Right hindlimb (tissue), 1 donor: Measurements from ENCODE around the gene HSP90AB1.

Experiments used
- DNase-seq: peaks from one replicate; pipeline ENCODE4 v3.0.0-alpha.2; 2018

HSP90AB1 gene

DNA sequence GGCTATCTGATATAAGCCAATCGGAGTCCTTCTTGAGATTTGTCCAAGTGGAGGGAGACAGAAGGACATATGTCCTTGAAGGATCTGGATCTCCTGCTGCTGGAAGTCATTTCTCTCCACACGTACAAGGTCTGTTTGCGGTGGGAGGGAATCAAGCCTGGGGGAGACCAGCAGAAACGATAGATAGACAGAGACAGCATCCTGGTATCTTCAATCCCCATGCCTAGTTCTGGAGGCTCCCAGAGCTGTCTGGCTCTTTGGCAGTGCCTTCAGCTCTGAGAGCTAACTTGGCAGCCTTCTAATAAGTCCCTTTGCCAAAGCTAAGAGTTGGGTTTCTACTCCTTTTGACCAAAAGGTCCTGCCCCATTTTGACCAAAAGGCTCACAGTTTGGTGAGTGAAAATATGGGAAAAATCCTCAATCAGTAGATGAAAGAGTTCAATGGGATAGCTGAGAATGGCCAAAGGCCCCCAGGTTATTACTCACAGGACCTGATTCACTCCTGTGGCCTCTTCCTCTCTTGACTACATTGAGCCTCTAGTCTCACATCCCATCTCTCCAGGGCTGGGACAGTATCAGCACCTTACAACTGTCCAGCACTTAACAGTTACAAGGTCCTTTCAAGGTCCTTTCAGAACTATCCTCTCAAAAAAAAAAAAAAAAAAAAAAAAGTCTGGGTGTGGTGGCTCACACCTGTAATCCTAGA is 45.9 kb downstream of the HSP90AB1 start:
- DNase-seq, result no peak

DNA sequence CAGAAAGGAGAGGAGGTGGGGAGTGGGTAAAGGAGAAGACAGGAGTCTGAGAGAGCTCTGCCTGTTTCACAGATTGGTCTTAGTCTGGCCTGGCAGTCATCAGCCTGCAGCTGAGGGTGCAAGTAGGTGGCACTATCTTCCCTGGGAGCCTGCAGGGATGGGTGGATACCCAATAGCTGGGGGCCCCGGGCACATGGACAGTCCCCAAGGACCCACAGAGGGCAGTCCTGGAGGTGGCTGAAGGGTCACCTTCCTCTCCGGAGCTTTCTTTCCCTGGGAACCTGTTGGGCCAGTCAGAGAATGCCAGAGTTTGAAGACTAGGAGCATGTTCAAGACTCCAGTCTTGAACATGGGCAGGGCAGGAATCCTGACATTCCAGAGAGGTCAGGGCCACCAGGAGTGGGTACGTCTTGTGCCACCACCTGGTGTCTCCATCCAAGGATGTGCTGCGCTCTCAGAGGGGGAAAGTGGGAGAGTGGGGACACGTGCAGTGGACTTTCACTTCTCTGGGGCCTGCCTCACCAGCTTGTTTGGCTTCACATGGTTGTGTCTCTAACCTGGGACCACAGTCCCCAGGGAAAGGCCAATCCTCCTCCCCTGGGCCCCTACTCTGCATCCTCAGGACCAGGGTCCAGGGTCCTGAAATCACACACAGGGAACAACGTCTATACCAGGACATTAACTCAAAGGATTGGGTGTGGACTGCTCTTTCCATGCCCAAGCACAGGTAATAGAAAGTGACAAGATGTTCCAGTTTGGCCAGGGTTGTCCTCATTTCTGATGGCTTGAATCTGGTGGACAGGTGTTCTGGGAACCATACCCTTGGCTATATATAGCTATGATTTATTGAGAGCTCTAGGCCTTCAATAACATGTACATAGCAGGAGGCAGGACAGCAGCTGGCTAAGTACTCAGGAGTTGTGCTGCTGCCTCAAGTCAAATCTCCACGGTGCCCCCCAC is 48.2 kb downstream of the HSP90AB1 start:
- no peak for DNase-seq

DNA sequence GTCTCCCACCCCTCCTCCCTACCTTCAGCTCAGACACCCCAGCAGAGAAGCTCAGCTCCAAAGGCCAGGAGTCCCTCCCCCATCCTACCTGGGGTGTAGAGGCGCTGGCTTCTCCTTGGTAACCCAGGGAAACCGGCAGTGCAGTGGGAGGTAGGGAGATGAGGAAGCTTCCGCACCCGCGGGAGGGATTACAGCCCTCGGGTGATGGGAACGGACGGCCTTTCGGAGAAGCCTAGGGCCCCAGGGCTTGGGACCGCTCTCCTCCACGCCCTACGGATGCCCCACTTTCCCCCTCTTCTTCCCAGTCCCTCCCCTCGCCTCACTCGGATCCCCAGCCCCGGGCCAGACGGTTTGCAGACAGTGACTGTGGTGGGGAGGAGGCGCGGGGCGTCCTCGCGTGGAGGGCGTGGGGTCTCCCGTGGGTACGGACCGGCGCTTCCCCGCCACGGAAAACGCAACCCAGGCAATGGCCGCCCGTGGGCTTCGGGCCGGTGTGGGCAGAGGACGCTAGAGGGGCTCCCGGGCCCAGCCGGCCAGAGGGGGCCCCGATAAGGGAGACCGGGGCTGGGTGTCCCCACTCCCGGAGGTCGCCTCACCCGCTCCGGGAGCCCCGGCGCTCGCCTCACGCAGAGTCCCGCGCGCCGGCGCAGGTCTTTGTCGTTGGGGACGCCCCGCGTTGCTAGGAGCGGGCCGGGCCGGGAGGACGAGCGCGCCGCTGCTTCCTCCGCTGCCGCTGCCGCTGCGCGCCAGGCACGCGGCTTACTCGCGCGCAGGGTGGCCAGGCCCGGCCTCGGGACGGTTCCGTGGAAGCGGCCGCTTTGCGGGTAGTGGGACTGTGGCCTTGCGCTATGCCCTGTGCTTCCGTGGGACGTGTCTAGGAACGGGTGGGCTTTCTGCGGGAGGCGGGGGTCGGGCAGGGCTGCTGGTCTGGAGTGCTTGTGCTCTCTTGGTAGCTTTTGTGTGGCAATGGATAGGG is 50.5 kb downstream of the HSP90AB1 start:
- DNase-seq, result peak; percentile 60

DNA sequence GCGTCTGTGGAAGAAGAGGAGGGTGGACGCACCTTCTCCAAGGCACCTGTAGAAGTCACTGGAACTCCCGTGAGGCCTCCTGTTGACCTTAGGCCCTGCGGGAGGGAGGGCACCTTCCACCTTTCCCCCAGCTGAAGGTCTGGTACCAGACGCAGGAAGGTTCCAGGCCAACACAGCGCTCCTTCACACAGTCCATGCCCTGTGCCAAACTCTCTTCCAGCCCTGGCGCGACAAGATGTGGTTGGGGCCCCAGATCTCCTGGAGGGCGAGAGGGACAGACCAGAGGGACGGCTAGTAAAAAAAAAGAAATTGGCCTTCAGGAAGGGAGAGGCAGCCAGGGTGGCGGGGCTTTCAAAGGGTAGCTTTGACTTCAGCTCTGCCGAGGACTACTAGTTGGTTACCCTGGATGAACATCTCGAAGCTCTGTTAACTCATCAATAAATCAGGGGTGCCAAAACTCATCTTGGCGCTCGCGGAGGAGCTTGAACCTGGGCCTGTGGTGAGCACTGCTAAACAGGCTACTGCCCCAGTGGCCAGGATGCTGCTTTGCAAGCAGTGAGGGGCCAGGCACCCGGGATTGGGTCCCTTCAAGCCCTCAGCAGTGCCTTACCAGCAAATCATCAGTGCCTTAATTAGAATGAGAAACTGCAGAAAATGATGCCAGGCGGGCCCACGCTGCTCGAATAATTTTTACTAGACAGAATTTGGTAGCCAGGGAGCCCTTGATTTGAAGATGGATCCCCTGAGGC is 51.3 kb downstream of the HSP90AB1 start:
- DNase-seq, result no peak

DNA sequence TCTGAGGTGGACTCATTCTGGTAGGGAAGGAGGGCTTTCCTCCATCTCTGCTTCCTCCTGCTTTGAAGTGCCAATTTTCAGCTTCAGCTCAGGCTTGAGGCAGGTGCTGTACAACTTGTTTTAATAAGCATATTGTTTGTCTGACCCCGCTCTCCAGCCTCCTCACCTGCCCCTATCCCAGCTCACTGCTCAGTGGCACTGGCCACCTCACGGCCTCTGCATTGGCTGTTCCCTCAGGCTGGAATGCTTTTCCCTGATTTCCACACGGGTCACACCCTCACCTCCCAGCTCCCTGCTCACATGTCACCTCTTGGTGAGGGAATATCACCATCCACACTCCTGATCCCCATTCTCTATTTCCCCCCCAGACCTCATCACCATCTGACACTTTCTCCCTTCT is 52.0 kb downstream of the HSP90AB1 start:
- DNase-seq, result no peak

DNA sequence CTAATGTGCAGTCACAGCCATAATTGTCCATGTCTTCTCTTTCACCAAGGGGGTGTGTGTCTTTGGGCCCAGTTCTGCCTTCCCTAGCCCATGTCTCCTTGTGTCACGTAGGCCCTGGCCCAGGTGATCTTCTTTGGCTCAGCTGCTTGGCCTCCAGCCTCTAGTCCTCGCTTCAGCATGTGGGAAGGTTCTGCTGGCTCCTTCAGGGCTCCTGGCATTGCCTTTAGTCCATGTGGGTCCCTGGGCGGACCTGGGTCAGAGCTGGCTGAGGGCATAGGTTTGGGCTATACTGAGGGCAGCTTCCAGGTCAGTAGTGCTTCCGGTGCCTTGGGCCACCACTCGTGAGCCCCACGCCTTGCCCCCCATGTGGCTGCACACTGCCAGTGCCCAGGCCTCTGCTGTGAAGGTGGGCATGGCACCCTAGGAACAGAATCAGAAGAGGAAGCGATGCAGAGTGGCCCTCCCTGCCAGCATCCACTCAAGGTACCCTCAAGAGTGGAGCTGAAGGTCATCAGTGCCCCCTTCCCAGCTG is 53.5 kb downstream of the HSP90AB1 start:
- no peak for DNase-seq

DNA sequence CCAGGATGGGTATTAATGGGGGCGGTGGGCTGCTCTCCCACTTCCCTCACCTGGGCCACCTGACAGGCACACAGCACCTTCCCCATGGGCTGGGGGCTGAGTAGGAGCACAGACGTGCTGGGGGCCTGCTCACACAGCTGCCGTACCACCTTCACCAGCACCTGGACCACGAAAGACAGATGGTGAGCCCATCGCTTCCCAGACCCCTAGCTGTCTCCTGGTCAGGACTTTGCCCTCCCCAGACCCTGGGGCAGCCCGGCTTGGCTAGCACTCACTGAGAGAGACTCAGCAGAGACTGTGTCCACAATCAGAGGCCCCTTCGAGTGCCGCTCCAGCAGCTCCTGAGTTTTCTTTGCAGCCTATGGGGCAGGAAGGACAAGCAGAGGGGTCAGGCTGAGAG is 54.2 kb downstream of the HSP90AB1 start:
- no peak for DNase-seq

DNA sequence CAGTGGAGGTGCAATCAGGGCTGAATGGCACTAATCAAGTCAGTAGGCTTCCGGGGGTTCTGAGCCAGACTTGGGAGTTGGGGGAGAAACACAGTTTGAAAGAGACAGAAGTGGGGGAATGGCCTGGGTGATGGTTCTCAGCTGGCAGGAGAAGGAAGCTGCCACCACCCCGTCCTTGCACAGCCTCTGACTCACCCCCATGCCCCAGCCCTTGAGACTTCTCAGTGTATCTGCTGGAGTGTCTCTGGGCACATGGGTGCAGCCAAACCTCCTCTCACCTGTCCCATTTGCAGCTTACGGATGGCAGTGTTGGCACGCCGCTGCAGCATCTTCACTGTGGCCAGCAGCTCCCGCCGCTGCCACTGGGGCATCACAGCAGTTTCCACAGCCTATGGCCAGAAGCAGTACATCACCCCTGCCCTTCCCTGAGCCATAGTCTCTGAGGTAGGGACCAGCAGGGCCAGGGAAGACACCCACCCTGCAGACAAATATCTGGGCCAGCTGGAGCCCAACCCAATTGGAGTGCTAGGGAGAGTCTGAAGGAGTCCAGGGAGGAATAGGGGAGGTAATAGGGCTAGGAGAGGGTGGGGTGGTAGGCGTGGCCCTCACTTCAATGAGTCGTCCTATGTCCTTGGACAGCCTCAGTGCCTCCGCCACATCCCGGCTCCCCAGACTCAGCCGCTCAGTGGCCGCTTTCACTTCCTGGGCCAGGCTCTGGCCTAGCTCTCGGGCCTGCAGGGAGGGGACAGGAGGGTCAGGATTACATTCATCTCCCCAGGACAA is 55.1 kb downstream of the HSP90AB1 start:
- no peak for DNase-seq

DNA sequence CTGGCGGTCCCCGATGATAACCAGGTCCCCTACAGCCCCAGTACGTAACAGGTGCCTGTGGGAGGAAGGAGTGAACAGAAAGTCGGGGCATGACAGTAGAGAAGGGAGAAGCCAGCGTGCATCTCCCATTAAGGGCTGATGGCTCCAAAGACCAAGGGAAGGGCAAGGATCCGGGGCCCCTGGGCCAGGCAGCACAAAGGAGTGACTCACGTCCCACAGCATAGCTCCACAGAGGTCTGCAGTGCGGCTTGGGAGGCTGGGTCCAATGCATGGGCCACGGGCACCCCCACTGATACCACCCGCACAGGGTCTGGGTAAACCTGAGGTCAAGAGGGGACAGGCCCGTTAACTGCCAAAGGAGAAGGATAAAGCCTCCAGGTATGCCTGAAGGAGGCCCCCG is 56.0 kb downstream of the HSP90AB1 start:
- no peak for DNase-seq
